H9 (cell line): ENCODE data around the gene LYSMD4. TPM values are rescaled to one million over a fixed set of nuclear protein-coding genes. Genes with fewer than 3 reads are reported as not detected.

ENCODE experiments used
- DNase-seq: peaks from one replicate; pipeline ENCODE4 v3.0.0-alpha.2; 2017
- H2AFZ ChIP-seq: one replicate; pipeline ENCODE4 v1.6.1; 2013; ENCODE audit warnings: mild to moderate bottlenecking, low read length, control low read depth, moderate library complexity
- H2AK5ac ChIP-seq: 2 replicates; pipeline ENCODE4 v1.6.1; 2013; ENCODE audit warnings: low read length, control low read depth, mixed read lengths; ENCODE audit not compliant: insufficient read length
- H2BK120ac ChIP-seq: one replicate; pipeline ENCODE4 v1.6.1; 2013; ENCODE audit warnings: low read depth, mild to moderate bottlenecking, low read length, control low read depth, inconsistent platforms; ENCODE audit not compliant: poor library complexity, severe bottlenecking
- H2BK12ac ChIP-seq: 2 replicates; pipeline ENCODE4 v1.6.1; 2013; ENCODE audit warnings: low read length, control low read depth, mixed read lengths, low read depth; ENCODE audit not compliant: insufficient read length
- H2BK15ac ChIP-seq: 2 replicates; pipeline ENCODE4 v1.6.1; 2013; ENCODE audit warnings: low read depth, low read length, control low read depth
- H2BK20ac ChIP-seq: one replicate; pipeline ENCODE4 v1.6.1; 2013; ENCODE audit warnings: low read depth, mild to moderate bottlenecking, low read length, control low read depth, inconsistent platforms; ENCODE audit not compliant: poor library complexity, severe bottlenecking
- H2BK5ac ChIP-seq: 2 replicates; pipeline ENCODE4 v1.6.1; 2013; ENCODE audit warnings: low read length, control low read depth, mixed read lengths; ENCODE audit not compliant: insufficient read length
- H3K14ac ChIP-seq: 2 replicates; pipeline ENCODE4 v1.6.1; 2013; ENCODE audit warnings: low read length, control low read depth; ENCODE audit not compliant: insufficient read depth
- H3K18ac ChIP-seq: 2 replicates; pipeline ENCODE4 v1.6.1; 2013; ENCODE audit warnings: low read depth, mild to moderate bottlenecking, mixed read lengths, low read length, control low read depth; ENCODE audit not compliant: insufficient read length
- H3K23ac ChIP-seq: 2 replicates; pipeline ENCODE4 v1.6.1; 2013; ENCODE audit warnings: low read length, control low read depth, mixed read lengths, low read depth; ENCODE audit not compliant: insufficient read length
- H3K23me2 ChIP-seq: 2 replicates; pipeline ENCODE4 v1.6.1; 2013; ENCODE audit warnings: low read depth, mild to moderate bottlenecking, mixed read lengths, low read length, control low read depth; ENCODE audit not compliant: insufficient read length, poor library complexity, severe bottlenecking
- H3K27ac ChIP-seq: 2 replicates; pipeline ENCODE4 v1.5.1; 2013; ENCODE audit warnings: low read length, control low read depth, mixed read lengths, low read depth; ENCODE audit not compliant: insufficient read length
- H3K27me3 ChIP-seq: 2 replicates; pipeline ENCODE4 v1.6.1; 2013; ENCODE audit warnings: low read length, control low read depth, inconsistent platforms; ENCODE audit not compliant: insufficient read depth
- H3K4ac ChIP-seq: 2 replicates; pipeline ENCODE4 v1.6.1; 2013; ENCODE audit warnings: low read depth, mild to moderate bottlenecking, control low read depth, inconsistent platforms, low read length, moderate library complexity
- H3K4me1 ChIP-seq: 2 replicates; pipeline ENCODE4 v1.6.1; 2013; ENCODE audit warnings: low read length, control low read depth, inconsistent platforms; ENCODE audit not compliant: insufficient read depth
- H3K4me2 ChIP-seq: 2 replicates; pipeline ENCODE4 v1.6.1; 2013; ENCODE audit warnings: low read length, control low read depth, mixed read lengths; ENCODE audit not compliant: insufficient read length, insufficient read depth
- H3K56ac ChIP-seq: 2 replicates; pipeline ENCODE4 v1.6.1; 2013; ENCODE audit warnings: low read depth, mild to moderate bottlenecking, mixed read lengths, low read length, control low read depth; ENCODE audit not compliant: insufficient read length
- H3K79me1 ChIP-seq: 2 replicates; pipeline ENCODE4 v1.6.1; 2013; ENCODE audit warnings: low read depth, mild to moderate bottlenecking, moderate library complexity, low read length, control low read depth, inconsistent platforms; ENCODE audit not compliant: insufficient read depth, poor library complexity, severe bottlenecking
- H3K79me2 ChIP-seq: 2 replicates; pipeline ENCODE4 v1.6.1; 2013; ENCODE audit warnings: low read length, control low read depth, inconsistent platforms; ENCODE audit not compliant: insufficient read depth
- H3K9ac ChIP-seq: 2 replicates; pipeline ENCODE4 v1.6.1; 2013; ENCODE audit warnings: low read length, control low read depth, mixed read lengths; ENCODE audit not compliant: insufficient read length; ENCODE audit errors: extremely low read depth
- H3K9me3 ChIP-seq: one replicate; pipeline ENCODE4 v1.6.1; 2013; ENCODE audit warnings: low read depth, low read length, inconsistent platforms; ENCODE audit not compliant: control insufficient read depth
- H3T11ph ChIP-seq: one replicate; pipeline ENCODE4 v1.6.1; 2013; ENCODE audit warnings: mild to moderate bottlenecking, low read length, control low read depth, inconsistent platforms
- H4K20me1 ChIP-seq: one replicate; pipeline ENCODE4 v1.6.1; 2013; ENCODE audit not compliant: control insufficient read depth, insufficient read length, insufficient read depth
- H4K5ac ChIP-seq: 2 replicates; pipeline ENCODE4 v1.6.1; 2013; ENCODE audit warnings: low read depth, mild to moderate bottlenecking, mixed read lengths, low read length, control low read depth; ENCODE audit not compliant: insufficient read length
- H4K8ac ChIP-seq: replicated peaks from 2 replicates; pipeline ENCODE4 v1.6.1; 2013; ENCODE audit warnings: low read length, control low read depth, mixed read lengths, low read depth; ENCODE audit not compliant: insufficient read length
- H4K91ac ChIP-seq: 2 replicates; pipeline ENCODE4 v1.6.1; 2013; ENCODE audit warnings: low read depth, mild to moderate bottlenecking, moderate library complexity, mixed read lengths, low read length, control low read depth; ENCODE audit not compliant: insufficient read length
- H3K27ac Mint-ChIP-seq, 3 experiments: 2 replicates in 2 of 3; 3 replicates in 1 of 3; pipeline ENCODE4 v1.8.0; 2020 to 2021; ENCODE audit warnings: mixed read lengths in 3 of 3, mild to moderate bottlenecking in 1 of 3, moderate library complexity in 1 of 3
- H3K27me3 Mint-ChIP-seq: 2 replicates; pipeline ENCODE4 v1.8.0; 2021; ENCODE audit warnings: low read depth, mild to moderate bottlenecking, moderate library complexity, mixed read lengths
- H3K36me3 Mint-ChIP-seq, 3 experiments: 2 replicates in 2 of 3; 3 replicates in 1 of 3; pipeline ENCODE4 v1.8.0; 2020 to 2021; ENCODE audit warnings: low read depth in 3 of 3, mixed read lengths in 3 of 3; ENCODE audit not compliant: insufficient read depth in 1 of 3
- H3K4me1 Mint-ChIP-seq, 2 experiments: 2 replicates each; pipeline ENCODE4 v1.8.0; 2020; ENCODE audit warnings: mixed read lengths in 2 of 2
- H3K4me3 Mint-ChIP-seq, 2 experiments: 2 replicates in 1 of 2; 3 replicates in 1 of 2; pipeline ENCODE4 v1.8.0; 2020 to 2021; ENCODE audit warnings: mild to moderate bottlenecking in 2 of 2, mixed read lengths in 2 of 2, moderate library complexity in 1 of 2
- H3K9me3 Mint-ChIP-seq, 2 experiments: 2 replicates in 1 of 2; 3 replicates in 1 of 2; pipeline ENCODE4 v1.8.0; 2020; ENCODE audit warnings: mild to moderate bottlenecking in 2 of 2, mixed read lengths in 2 of 2, moderate library complexity in 1 of 2
- CTCF ChIP-seq: fragments of 200-600 bp; sonication (generic); conservative IDR thresholded peaks from 3 replicates; pipeline ENCODE4 v1.8.0; 2021; ENCODE audit warnings: antibody characterized with exemption, mild to moderate bottlenecking
- WGBS: extraction: QIAGEN DNeasy Blood & Tissue Kit; methylation state at CpG from one replicate; pipeline ENCODE4 v1.1.7; 2013; ENCODE audit warnings: missing lambda C conversion rate, low lambda C conversion rate, mixed read lengths; ENCODE audit not compliant: insufficient read length; ENCODE audit errors: extremely low coverage; 5-methylcytosine and 5-hydroxymethylcytosine counted together
- total RNA-seq: library from RNA; stranded (reverse); gene quantifications from 2 replicates; pipeline ENCODE4 v1.2.1, GENCODE V29; 2021

LYSMD4 gene
- total RNA-seq, 1 experiment from 2014 or later: 10.0 TPM

GRCh38 chr15:99726333-99726732, 6.9 kb downstream of the LYSMD4 start:
- Histone ChIP-seq H3K23me2 (no peaks in the 10 kb centered on the region), H2BK20ac (no peak overlapping the region), H3K4ac (no peak overlapping the region), H2AFZ (no peak overlapping the region), H4K5ac (no peak overlapping the region), H3K23ac (no peak overlapping the region), H3K27ac (no peak overlapping the region), H3K18ac (no peak overlapping the region), H3K4me1 (no peaks in the 10 kb centered on the region), H3K79me2 (no peaks in the 10 kb centered on the region), H2BK120ac (no peak overlapping the region), H2BK12ac (no peak overlapping the region), H4K8ac (no peak overlapping the region), H2AK5ac (no peak overlapping the region), H3K14ac (no peak overlapping the region), H2BK5ac (no peak overlapping the region), H3K4me2 (no peak overlapping the region), H3K9ac (no peak overlapping the region), H4K91ac (no peak overlapping the region), H3K79me1 (no peaks in the 10 kb centered on the region), H3K56ac (no peak overlapping the region), H3K27me3 (no peaks in the 10 kb centered on the region), H3K9me3 (peaks cover 7% of the 10 kb centered on the region), H2BK15ac (no peak overlapping the region), H4K20me1 (no peaks in the 10 kb centered on the region), H3T11ph (no peak overlapping the region)
- no peak for TF ChIP-seq CTCF
- Mint-ChIP-seq H3K27me3 (peaks cover 1% of the 10 kb centered on the region; the same call in 1 of the 2 replicates), H3K9me3 (peaks cover 8 to 11% of the 10 kb centered on the region in 2 experiments), H3K36me3 (peaks cover 19 to 39% (median 22%) of the 10 kb centered on the region in 3 experiments), H3K4me3 (no peak overlapping the region), H3K27ac (peak overlapping the region in 2 of 3 experiments; percentile 3 to 5; a peak in 2 of 7 replicates), H3K4me1 (peaks cover 14 to 19% of the 10 kb centered on the region in 2 experiments)
- WGBS: no CpG with 5 or more reads among the region's 7 CpGs
- no peak for DNase-seq
